RWPE1 (cell line): Measurements from ENCODE around the gene KCNN2.

Experiments used
- CTCF ChIA-PET: fragments of 350-600 bp; sonication (Branson Sonifier 250); formaldehyde crosslinking; extraction: SDS; loops from one replicate; lab custom pipeline; 2021; lab: Yijun Ruan, JAX
- POLR2A ChIA-PET: fragments of 400-600 bp; formaldehyde crosslinking; extraction: SDS; loops from one replicate; lab custom pipeline; 2020; ENCODE audit warnings: antibody characterized with exemption; ENCODE audit not compliant: low non-redundant PET; lab: Yijun Ruan, JAX
- DNase-seq: peaks from one replicate; pipeline ENCODE4 v3.0.0; 2012; ENCODE audit warnings: low spot score
- H3K27ac ChIP-seq: fragments of 450-650 bp; 2 replicates; pipeline ENCODE4 v1.5.1; 2017
- TF ChIP-seq, protein P1 (sequence below): fragments of 450-650 bp; conservative IDR thresholded peaks from 2 replicates; pipeline ENCODE4 v1.5.1; 2017; ENCODE audit warnings: low read depth, mild to moderate bottlenecking

The KCNN2 gene

GRCh38 chr5:114363837-114364236 is 2.0 kb downstream of the KCNN2 start:
- ChIA-PET POLR2A (no interaction called here), CTCF (no interaction called here)
- DNase-seq, result no peak
- TF ChIP-seq, protein P1, sequence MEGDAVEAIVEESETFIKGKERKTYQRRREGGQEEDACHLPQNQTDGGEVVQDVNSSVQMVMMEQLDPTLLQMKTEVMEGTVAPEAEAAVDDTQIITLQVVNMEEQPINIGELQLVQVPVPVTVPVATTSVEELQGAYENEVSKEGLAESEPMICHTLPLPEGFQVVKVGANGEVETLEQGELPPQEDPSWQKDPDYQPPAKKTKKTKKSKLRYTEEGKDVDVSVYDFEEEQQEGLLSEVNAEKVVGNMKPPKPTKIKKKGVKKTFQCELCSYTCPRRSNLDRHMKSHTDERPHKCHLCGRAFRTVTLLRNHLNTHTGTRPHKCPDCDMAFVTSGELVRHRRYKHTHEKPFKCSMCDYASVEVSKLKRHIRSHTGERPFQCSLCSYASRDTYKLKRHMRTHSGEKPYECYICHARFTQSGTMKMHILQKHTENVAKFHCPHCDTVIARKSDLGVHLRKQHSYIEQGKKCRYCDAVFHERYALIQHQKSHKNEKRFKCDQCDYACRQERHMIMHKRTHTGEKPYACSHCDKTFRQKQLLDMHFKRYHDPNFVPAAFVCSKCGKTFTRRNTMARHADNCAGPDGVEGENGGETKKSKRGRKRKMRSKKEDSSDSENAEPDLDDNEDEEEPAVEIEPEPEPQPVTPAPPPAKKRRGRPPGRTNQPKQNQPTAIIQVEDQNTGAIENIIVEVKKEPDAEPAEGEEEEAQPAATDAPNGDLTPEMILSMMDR, result no peak
- no peak overlapping the region for H3K27ac ChIP-seq

- no peak for DNase-seq
- H3K27ac ChIP-seq, result no peak overlapping the region
- TF ChIP-seq, protein P1, result no peak
- POLR2A ChIA-PET, result no interaction called here
- CTCF ChIA-PET, result no interaction called here
These were observed 5.2 kb downstream of the KCNN2 start for GRCh38 chr5:114367029-114367428.

- ChIA-PET CTCF (no interaction called here), POLR2A (no interaction called here)
- DNase-seq, result no peak
These were observed 8.0 kb downstream of the KCNN2 start for GRCh38 chr5:114369680-114370417.

GRCh38 chr5:114377050-114377844 is 15.4 kb downstream of the KCNN2 start:
- DNase-seq, result no peak
- no peak overlapping the region for H3K27ac ChIP-seq
- TF ChIP-seq, protein P1, result no peak
- POLR2A ChIA-PET, result no interaction called here
- CTCF ChIA-PET, result interaction anchor here (0.6 kb wide), 1 partner anchor 462 kb away, joined by 3 read pairs; no protein-coding TSS in a partner anchor

More at GRCh38 chr5:114369680-114370417, 8.0 kb downstream of the KCNN2 start:
- TF ChIP-seq, protein P1, result no peak
- no peak overlapping the region for H3K27ac ChIP-seq

DNA sequence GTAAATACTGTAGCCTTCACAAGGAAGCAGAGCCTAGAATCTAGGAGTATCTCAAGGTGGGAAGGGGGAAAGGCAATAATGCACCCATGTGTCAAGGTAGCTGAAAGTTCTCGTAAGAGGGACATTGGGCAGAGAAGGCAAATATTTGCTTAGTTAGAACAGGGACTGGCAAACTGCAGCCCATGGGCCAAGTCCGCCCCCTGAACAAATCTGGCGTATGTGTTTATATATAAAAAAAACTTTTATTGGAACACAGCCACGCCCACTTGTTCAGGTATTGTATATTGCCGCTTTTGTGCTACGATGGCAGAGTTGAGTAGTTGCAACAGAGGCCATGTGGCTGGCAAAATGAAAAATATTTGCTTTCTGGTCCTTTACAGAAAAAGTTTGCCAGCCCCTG is 16.1 kb downstream of the KCNN2 start:
- CTCF ChIA-PET, result interaction anchor here (0.6 kb wide), 1 partner anchor 41 kb away, joined by 3 read pairs; no protein-coding TSS in a partner anchor
- no peak overlapping the region for H3K27ac ChIP-seq
- no peak for DNase-seq
- POLR2A ChIA-PET, result no interaction called here
- TF ChIP-seq, protein P1, result no peak

- TF ChIP-seq, protein P1, result no peak
- H3K27ac ChIP-seq, result no peak overlapping the region
- no peak for DNase-seq
- CTCF ChIA-PET, result no interaction called here
- POLR2A ChIA-PET, result interaction anchor here (0.5 kb wide), 1 partner anchor 127 kb away, joined by 6 read pairs; no protein-coding TSS in a partner anchor
These were observed 18.9 kb downstream of the KCNN2 start for GRCh38 chr5:114380721-114381120.
